GM18873 (cell line): ENCODE measurements around the gene CFAP99.

ENCODE experiments used
- ATAC-seq: cut with Tn5 transposase; IDR thresholded peaks from one replicate; pipeline ENCODE4 v1.9.1; 2021; ENCODE audit warnings: mild to moderate bottlenecking, moderate library complexity, moderate number of reproducible peaks; ENCODE audit not compliant: unreplicated experiment, low FRiP score

The CFAP99 gene

GRCh38 chr4:2497324-2497723 lies 78.6 kb downstream of the CFAP99 start:
- no peak for ATAC-seq

GRCh38 chr4:2497931-2498330 lies 79.2 kb downstream of the CFAP99 start:
- peak; percentile 88 for ATAC-seq

- no peak for ATAC-seq
Observed at GRCh38 chr4:2500547-2500946, 81.8 kb downstream of the CFAP99 start.

- no peak for ATAC-seq
Observed at GRCh38 chr4:2501034-2501594, 82.4 kb downstream of the CFAP99 start.

GRCh38 chr4:2503809-2504208 lies 85.1 kb downstream of the CFAP99 start:
- no peak for ATAC-seq

- ATAC-seq: no peak
Observed at GRCh38 chr4:2507259-2507658, 88.5 kb downstream of the CFAP99 start.

- no peak for ATAC-seq
Observed at GRCh38 chr4:2507855-2508254, 89.1 kb downstream of the CFAP99 start.

GRCh38 chr4:2510351-2511259 lies 91.8 kb downstream of the CFAP99 start:
- ATAC-seq: no peak

GRCh38 chr4:2511645-2512131 lies 92.9 kb downstream of the CFAP99 start:
- no peak for ATAC-seq
